UCSD-AML1 (cell line): ENCODE data around the gene PRSS50.
A peak's percentile ranks its signal among the peaks of the same experiment; 100 is the strongest.
"Not testable (repeated sequence)": the region's sequence is repeated elsewhere in the genome, so short reads cannot be mapped to it uniquely, and the experiment has no call there.

Experiments used
- DNase-seq: peaks from one replicate; lab custom pipeline; 2025; ENCODE audit not compliant: unreplicated experiment; lab: John Stamatoyannopoulos, UW

Gene PRSS50

GRCh38 chr3:46709157-46709654 is 8.5 kb downstream of the PRSS50 start:
- no peak for DNase-seq

GRCh38 chr3:46708401-46709156 is 9.1 kb downstream of the PRSS50 start:
- DNase-seq, result no peak

- DNase-seq, result no peak
Observed at GRCh38 chr3:46707601-46708011, 10.1 kb downstream of the PRSS50 start.

GRCh38 chr3:46706771-46707582 is 10.7 kb downstream of the PRSS50 start:
- DNase-seq, result no peak

GRCh38 chr3:46705751-46706552 is 11.7 kb downstream of the PRSS50 start:
- no peak for DNase-seq

- DNase-seq, result peak; percentile 61
Observed at GRCh38 chr3:46705022-46705530, 12.6 kb downstream of the PRSS50 start.

GRCh38 chr3:46704346-46704745 is 13.3 kb downstream of the PRSS50 start:
- DNase-seq, result not testable (repeated sequence)

GRCh38 chr3:46703013-46703520 is 14.6 kb downstream of the PRSS50 start:
- no peak for DNase-seq

GRCh38 chr3:46702246-46703012 is 15.2 kb downstream of the PRSS50 start:
- DNase-seq, result no peak

- DNase-seq, result no peak
Observed at GRCh38 chr3:46701181-46701939, 16.3 kb downstream of the PRSS50 start, which contains the start of gene TMIE. TMIE (plus strand) TSS chr3:46701392; CDS start chr3:46701488, 96 bp downstream.

GRCh38 chr3:46700772-46701171 is 16.9 kb downstream of the PRSS50 start:
- no peak for DNase-seq

GRCh38 chr3:46699676-46700523 is 17.8 kb downstream of the PRSS50 start:
- peak; percentile 22 for DNase-seq

- peak; percentile 40 for DNase-seq
Observed at GRCh38 chr3:46695962-46696894, 21.4 kb downstream of the PRSS50 start.

GRCh38 chr3:46695177-46695961 is 22.3 kb downstream of the PRSS50 start:
- DNase-seq, result peak; percentile 83

GRCh38 chr3:46694520-46694919 is 23.1 kb downstream of the PRSS50 start:
- no peak for DNase-seq

GRCh38 chr3:46693892-46694226 is 23.8 kb downstream of the PRSS50 start:
- DNase-seq, result peak; percentile 64
